ENCODE measurements around the gene CENPA. TPM values are rescaled to one million over a fixed set of nuclear protein-coding genes. Genes with fewer than 3 reads are reported as not detected.

The CENPA gene
- total and polyA plus RNA-seq, 2 donors (not counting 1 experiment from before 2014, with no cell fraction given) = 6.1 to 9.7 TPM

GRCh38 chr2:26807788-26808460, 22.1 kb downstream of the CENPA start:
- H3K36me3 ChIP-seq (ENCODE audit: control insufficient read depth, insufficient read depth, low read length) = no peaks in the 10 kb centered on the region
- H3K27me3 ChIP-seq (ENCODE audit: control insufficient read depth, insufficient read depth, low read length) = peaks cover 3% of the 10 kb centered on the region
- H3K4me2 ChIP-seq (ENCODE audit: extremely low read depth, insufficient read depth, low read length) = no peak overlapping the region
- H3K9ac ChIP-seq (ENCODE audit: insufficient read depth, low read length) = no peak overlapping the region
- no peak overlapping the region for H2AFZ ChIP-seq (ENCODE audit: low read length)
- H4K20me1 ChIP-seq (ENCODE audit: control insufficient read depth, extremely low read depth, insufficient read depth, low read length) = no peaks in the 10 kb centered on the region
- DNase-seq (ENCODE audit: low read depth in 2 of 2) = peak; percentile 11 to 20
- TF ChIP-seq CTCF (conservative IDR thresholded peaks at IDR 0.05 in 1 of 2, IDR thresholded peaks at IDR 0.05 in 1 of 2; ENCODE audit: low read depth in 1 of 2, low read length in 2 of 2) (no peak), EZH2 (IDR thresholded peaks at IDR 0.05; ENCODE audit: low read length, missing control alignments) (no peak)
- H3K79me2 ChIP-seq (ENCODE audit: control insufficient read depth, insufficient read depth, low read length) = no peaks in the 10 kb centered on the region
- no peaks in the 10 kb centered on the region for H3K9me3 ChIP-seq (ENCODE audit: control insufficient read depth, insufficient read depth, low read depth, low read length)
- no peak overlapping the region for H3K27ac ChIP-seq (ENCODE audit: insufficient read depth, low read length)
- H3K4me3 ChIP-seq (replicated peaks in 1 of 4; ENCODE audit: control extremely low read depth in 1 of 4, insufficient read depth in 1 of 4, low read depth in 3 of 4, low read length in 4 of 4) = no peak overlapping the region
- no peaks in the 10 kb centered on the region for H3K4me1 ChIP-seq (ENCODE audit: control insufficient read depth, extremely low read depth, insufficient read depth, low read length)

GRCh38 chr2:26809211-26809610, 23.4 kb downstream of the CENPA start:
- TF ChIP-seq EZH2 (IDR thresholded peaks at IDR 0.05; ENCODE audit: low read length, missing control alignments) (no peak), CTCF (conservative IDR thresholded peaks at IDR 0.05 in 1 of 2, IDR thresholded peaks at IDR 0.05 in 1 of 2; ENCODE audit: low read depth in 1 of 2, low read length in 2 of 2) (no peak)
- H3K4me1 ChIP-seq (ENCODE audit: control insufficient read depth, extremely low read depth, insufficient read depth, low read length) = no peaks in the 10 kb centered on the region
- H3K27me3 ChIP-seq (ENCODE audit: control insufficient read depth, insufficient read depth, low read length) = peaks cover 3% of the 10 kb centered on the region
- no peak overlapping the region for H3K4me2 ChIP-seq (ENCODE audit: extremely low read depth, insufficient read depth, low read length)
- no peaks in the 10 kb centered on the region for H3K9me3 ChIP-seq (ENCODE audit: control insufficient read depth, insufficient read depth, low read depth, low read length)
- H4K20me1 ChIP-seq (ENCODE audit: control insufficient read depth, extremely low read depth, insufficient read depth, low read length) = no peaks in the 10 kb centered on the region
- H3K9ac ChIP-seq (ENCODE audit: insufficient read depth, low read length) = no peak overlapping the region
- no peaks in the 10 kb centered on the region for H3K79me2 ChIP-seq (ENCODE audit: control insufficient read depth, insufficient read depth, low read length)
- DNase-seq (ENCODE audit: low read depth in 2 of 2) = no peak
- no peak overlapping the region for H2AFZ ChIP-seq (ENCODE audit: low read length)
- H3K36me3 ChIP-seq (ENCODE audit: control insufficient read depth, insufficient read depth, low read length) = no peaks in the 10 kb centered on the region
- H3K27ac ChIP-seq (ENCODE audit: insufficient read depth, low read length) = no peak overlapping the region
- H3K4me3 ChIP-seq (replicated peaks in 1 of 4; ENCODE audit: control extremely low read depth in 1 of 4, insufficient read depth in 1 of 4, low read depth in 3 of 4, low read length in 4 of 4) = no peak overlapping the region

GRCh38 chr2:26809876-26810577, 24.2 kb downstream of the CENPA start:
- Histone ChIP-seq H3K4me1 (ENCODE audit: control insufficient read depth, extremely low read depth, insufficient read depth, low read length) (no peaks in the 10 kb centered on the region), H3K36me3 (ENCODE audit: control insufficient read depth, insufficient read depth, low read length) (no peaks in the 10 kb centered on the region), H3K27ac (ENCODE audit: insufficient read depth, low read length) (no peak overlapping the region), H3K27me3 (ENCODE audit: control insufficient read depth, insufficient read depth, low read length) (peaks cover 3% of the 10 kb centered on the region), H3K9me3 (ENCODE audit: control insufficient read depth, insufficient read depth, low read depth, low read length) (no peaks in the 10 kb centered on the region), H4K20me1 (ENCODE audit: control insufficient read depth, extremely low read depth, insufficient read depth, low read length) (no peaks in the 10 kb centered on the region), H3K4me3 (replicated peaks in 1 of 4; ENCODE audit: control extremely low read depth in 1 of 4, insufficient read depth in 1 of 4, low read depth in 3 of 4, low read length in 4 of 4) (no peak overlapping the region), H3K9ac (ENCODE audit: insufficient read depth, low read length) (no peak overlapping the region), H2AFZ (ENCODE audit: low read length) (no peak overlapping the region), H3K4me2 (ENCODE audit: extremely low read depth, insufficient read depth, low read length) (no peak overlapping the region), H3K79me2 (ENCODE audit: control insufficient read depth, insufficient read depth, low read length) (no peaks in the 10 kb centered on the region)
- TF ChIP-seq CTCF (conservative IDR thresholded peaks at IDR 0.05 in 1 of 2, IDR thresholded peaks at IDR 0.05 in 1 of 2; ENCODE audit: low read depth in 1 of 2, low read length in 2 of 2) (no peak), EZH2 (IDR thresholded peaks at IDR 0.05; ENCODE audit: low read length, missing control alignments) (no peak)
- no peak for DNase-seq (ENCODE audit: low read depth in 2 of 2)

All from fibroblast of lung (primary cell).